Choroid plexus epithelial cell (primary cell): ENCODE measurements around the gene APBB2.

Experiments used
- DNase-seq: peaks from one replicate; pipeline ENCODE4 v3.0.0-alpha.2; 2010; ENCODE audit warnings: low read depth
- H3K4me3 ChIP-seq: 2 replicates; pipeline ENCODE4 v1.5.1; 2011; ENCODE audit warnings: low read depth, mild to moderate bottlenecking, control low read depth, low read length, moderate library complexity
- CTCF ChIP-seq: conservative IDR thresholded peaks from 2 replicates; pipeline ENCODE4 v1.5.1; 2011; ENCODE audit warnings: low read depth, mild to moderate bottlenecking, control low read depth, inconsistent platforms, low read length, moderate library complexity

APBB2 gene

GRCh38 chr4:41069838-41070237 is 144.5 kb downstream of the APBB2 start:
- DNase-seq: no peak
- H3K4me3 ChIP-seq: no peak overlapping the region
- no peak for TF ChIP-seq CTCF

DNA sequence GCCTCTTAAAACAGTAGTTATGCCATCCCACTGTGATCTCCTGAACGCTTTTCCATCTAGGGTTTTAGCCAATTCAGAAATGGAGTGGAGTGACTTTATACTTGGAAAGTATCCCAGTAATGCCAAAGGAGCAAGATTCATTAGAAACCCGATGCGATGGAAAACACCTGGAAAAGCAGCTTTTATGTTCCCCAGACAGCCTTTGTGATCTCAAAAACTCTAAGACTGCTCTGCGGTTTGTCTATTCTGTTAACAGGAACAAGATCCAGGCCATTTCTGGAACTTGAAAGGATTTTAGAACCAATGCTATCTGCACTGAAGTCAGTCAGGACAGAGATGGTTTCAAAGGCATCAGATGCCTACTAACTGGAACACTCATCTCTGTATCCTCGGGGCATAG is 145.1 kb downstream of the APBB2 start:
- H3K4me3 ChIP-seq: no peak overlapping the region
- TF ChIP-seq CTCF: no peak
- DNase-seq: no peak

- no peak overlapping the region for H3K4me3 ChIP-seq
- peak; percentile 56 for DNase-seq
- no peak for TF ChIP-seq CTCF
These were observed 147.0 kb downstream of the APBB2 start for GRCh38 chr4:41067369-41067768.

GRCh38 chr4:41066049-41066448 is 148.3 kb downstream of the APBB2 start:
- H3K4me3 ChIP-seq: no peak overlapping the region
- TF ChIP-seq CTCF: no peak
- DNase-seq: no peak

DNA sequence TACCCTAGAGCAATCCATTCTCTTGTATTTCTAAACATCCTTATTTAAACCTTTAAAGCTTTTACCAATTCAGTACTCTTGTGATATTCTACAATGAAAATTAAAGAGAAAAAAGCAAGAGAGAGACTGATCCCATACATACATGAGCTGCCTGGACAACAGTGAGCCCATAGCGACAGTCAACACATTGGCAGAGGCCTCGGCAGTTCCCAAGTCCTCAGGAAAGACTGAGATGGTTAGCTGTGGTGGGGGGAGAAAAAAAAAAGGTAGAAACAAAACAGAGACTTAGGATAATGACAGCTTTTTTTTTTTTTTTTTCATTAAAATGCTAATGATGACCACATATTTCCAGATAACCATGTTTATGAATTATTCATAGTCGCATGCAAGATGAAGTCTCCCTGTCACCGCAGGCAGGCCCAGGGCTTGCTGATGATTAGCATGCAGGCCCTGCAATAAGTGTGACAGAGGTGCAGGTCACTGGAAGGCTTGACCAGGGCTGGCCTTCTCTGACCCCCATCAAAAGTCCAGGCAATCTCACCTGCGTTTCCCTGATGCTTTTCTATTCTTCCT is 148.8 kb downstream of the APBB2 start:
- no peak for TF ChIP-seq CTCF

DNA sequence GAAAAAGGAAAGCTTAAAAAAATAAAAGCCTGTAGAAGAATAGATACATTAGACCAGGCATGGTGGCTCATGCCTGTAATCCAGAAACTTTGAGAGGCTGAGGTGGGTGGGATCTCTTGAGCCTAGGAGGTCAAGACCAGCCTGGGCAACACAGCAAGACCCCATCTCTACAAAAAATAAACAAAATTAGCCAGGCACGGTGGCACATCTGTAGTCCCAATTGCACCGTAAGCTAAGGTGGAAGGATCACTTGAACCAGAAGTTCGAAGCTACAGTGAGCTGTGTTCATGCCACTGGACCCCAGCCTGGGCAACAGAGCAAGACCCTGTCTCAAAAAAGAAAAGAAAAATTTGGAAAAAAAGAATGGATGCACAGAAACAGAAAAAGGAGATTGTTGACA is 149.4 kb downstream of the APBB2 start:
- DNase-seq: no peak
- H3K4me3 ChIP-seq: no peak overlapping the region
- TF ChIP-seq CTCF: no peak

More for the DNA sequence above, 148.8 kb downstream of the APBB2 start:
- no peak overlapping the region for H3K4me3 ChIP-seq
- no peak for DNase-seq

- DNase-seq: peak; percentile 63
- H3K4me3 ChIP-seq: no peak overlapping the region
- peak; percentile 27 for TF ChIP-seq CTCF
These were observed 152.7 kb downstream of the APBB2 start for GRCh38 chr4:41061482-41062185.
